Ovary (tissue), 9 donors: Measurements from ENCODE around the gene TMPRSS5. TPM values are rescaled to one million over a fixed set of nuclear protein-coding genes. Genes with fewer than 3 reads are reported as not detected.

Experiments used
- DNase-seq, 5 donors: peaks; one replicate each; pipeline ENCODE4 v3.0.0-alpha.2; 2019 to 2020
- H3K27ac ChIP-seq, 2 donors: fragments of 200-600 bp; one replicate each; pipeline versions ENCODE4 v1.5.1 to v1.8.0; 2019 to 2022
- H3K27me3 ChIP-seq: fragments of 200-600 bp; one replicate; pipeline ENCODE4 v1.8.0; 2022
- H3K36me3 ChIP-seq: fragments of 200-600 bp; sonication (generic); one replicate; pipeline ENCODE4 v1.5.1; 2019
- H3K4me1 ChIP-seq: one replicate; pipeline ENCODE4 v1.8.1; 2013; ENCODE audit warnings: mild to moderate bottlenecking, moderate library complexity; ENCODE audit not compliant: insufficient read depth
- H3K4me3 ChIP-seq: fragments of 200-600 bp; sonication (generic); one replicate; pipeline ENCODE4 v1.5.1; 2017
- H3K9me3 ChIP-seq, 2 donors: fragments of 200-600 bp in 1 of 2; sonication (generic) in 1 of 2; one replicate each; pipeline versions ENCODE4 v1.5.1 to v1.8.1; 2013 to 2019; ENCODE audit warnings: mild to moderate bottlenecking in 1 of 2, moderate library complexity in 1 of 2
- EP300 ChIP-seq: sonication (generic); formaldehyde crosslinking; IDR thresholded peaks from one replicate; pipeline ENCODE4 v1.6.1; 2017; ENCODE audit warnings: antibody characterized with exemption
- POLR2A ChIP-seq: fragments of 450-650 bp; IDR thresholded peaks from one replicate; pipeline ENCODE4 v1.6.1; 2017; ENCODE audit warnings: antibody characterized with exemption, mild to moderate bottlenecking, moderate library complexity
- WGBS, 3 donors: extraction: QIAGEN DNeasy Blood & Tissue Kit in 1 of 3; methylation state at CpG; one replicate each; pipeline versions ENCODE4 v1.1.5 to v1.1.7; 2013 to 2017; 5-methylcytosine and 5-hydroxymethylcytosine counted together
- intact Hi-C, 4 donors: fragments of 100-400 bp; cut with DNase I; formaldehyde crosslinking; loops; one replicate each; pipeline versions ENCODE4 v1.11.0 to v1.15.1; 2022 to 2023
- polyA plus RNA-seq, 2 donors: library from polyadenylated mRNA; stranded (reverse); fragments of 200-250 nt in 1 of 2; fragments of 350-450 nt in 1 of 2; fragmentation: Illumina TruSeq in 1 of 2; extraction: RNeasy Lipid Tissue Mini Kit (QIAGEN cat#74804) in 1 of 2; gene quantifications; one replicate each; pipeline ENCODE4 v1.2.3, GENCODE V29; 2013 to 2014
- total RNA-seq, 7 donors: library from RNA; depleted of rRNA in 2 of 7; stranded (reverse); fragments of >200 nt in 2 of 7; fragmentation: NEBNext Ultra II Directional in 3 of 7; extraction: Animal tissue kit (Norgen Biotek cat#: 25700) in 3 of 7; gene quantifications; one replicate each; pipeline versions ENCODE4 v1.1.0 to v1.2.4, GENCODE V29; 2016 to 2023
- TF ChIP-seq, protein P1 (sequence below), 3 donors: fragments of 450-650 bp in 2 of 3; fragments of 200-600 bp in 1 of 3; IDR thresholded peaks; one replicate each; pipeline versions ENCODE4 v1.5.1 to v1.8.0; 2016 to 2022; ENCODE audit warnings: antibody characterized with exemption in 3 of 3, mild to moderate bottlenecking in 1 of 3
- donor health status: DM: no; HTN: no; CAD: no; lungs with moderate emphysema.
- donor health status: DM: no; HTN: no; CAD: no.
- donor health status: Bipolar disorder and iron deficiency.
- donor health status: DM: yes; HTN: yes; CAD: no.
- donor health status: DM: no; HTN: no; CAD: no.
- donor health status: DM: yes; HTN: yes; CAD: no.

Gene TMPRSS5
- total and polyA plus RNA-seq, 9 donors: 0.27 to 1.1 (median 0.76) TPM; not detected in 2

DNA sequence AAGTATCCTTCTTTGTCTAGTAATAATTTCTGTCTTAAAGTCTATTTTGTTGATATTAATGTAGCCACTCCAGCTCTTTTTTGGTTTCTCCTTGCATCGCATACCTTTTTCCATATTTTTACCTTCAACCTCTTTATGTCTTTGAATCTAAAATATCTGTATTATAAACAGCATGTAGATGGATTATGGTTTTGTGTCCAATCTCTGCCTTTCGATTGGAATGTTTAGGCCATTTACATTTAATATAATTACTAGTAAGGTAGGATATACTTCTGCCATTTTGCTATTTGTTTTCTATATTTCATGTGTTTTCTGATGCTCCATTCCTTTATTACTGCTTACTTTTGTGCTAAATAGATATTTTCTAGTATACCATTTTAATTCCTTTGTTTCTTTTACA lies 39.5 kb downstream of the TMPRSS5 start:
- H3K27me3 ChIP-seq: no peaks in the 10 kb centered on the region
- no peak for DNase-seq
- TF ChIP-seq EP300 (no peak), POLR2A (no peak)
- TF ChIP-seq, protein P1, sequence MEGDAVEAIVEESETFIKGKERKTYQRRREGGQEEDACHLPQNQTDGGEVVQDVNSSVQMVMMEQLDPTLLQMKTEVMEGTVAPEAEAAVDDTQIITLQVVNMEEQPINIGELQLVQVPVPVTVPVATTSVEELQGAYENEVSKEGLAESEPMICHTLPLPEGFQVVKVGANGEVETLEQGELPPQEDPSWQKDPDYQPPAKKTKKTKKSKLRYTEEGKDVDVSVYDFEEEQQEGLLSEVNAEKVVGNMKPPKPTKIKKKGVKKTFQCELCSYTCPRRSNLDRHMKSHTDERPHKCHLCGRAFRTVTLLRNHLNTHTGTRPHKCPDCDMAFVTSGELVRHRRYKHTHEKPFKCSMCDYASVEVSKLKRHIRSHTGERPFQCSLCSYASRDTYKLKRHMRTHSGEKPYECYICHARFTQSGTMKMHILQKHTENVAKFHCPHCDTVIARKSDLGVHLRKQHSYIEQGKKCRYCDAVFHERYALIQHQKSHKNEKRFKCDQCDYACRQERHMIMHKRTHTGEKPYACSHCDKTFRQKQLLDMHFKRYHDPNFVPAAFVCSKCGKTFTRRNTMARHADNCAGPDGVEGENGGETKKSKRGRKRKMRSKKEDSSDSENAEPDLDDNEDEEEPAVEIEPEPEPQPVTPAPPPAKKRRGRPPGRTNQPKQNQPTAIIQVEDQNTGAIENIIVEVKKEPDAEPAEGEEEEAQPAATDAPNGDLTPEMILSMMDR (IDR thresholded peaks at IDR 0.05): no peak
- no peak overlapping the region for H3K27ac ChIP-seq
- no peaks in the 10 kb centered on the region for H3K4me1 ChIP-seq
- no peaks in the 10 kb centered on the region for H3K9me3 ChIP-seq
- WGBS, 3 donors: 98 to 99% (median 99%) methylated on average over 2 of the region's 2 CpGs
- intact Hi-C loops: no loop called here
- no peak overlapping the region for H3K4me3 ChIP-seq
- H3K36me3 ChIP-seq: no peaks in the 10 kb centered on the region

DNA sequence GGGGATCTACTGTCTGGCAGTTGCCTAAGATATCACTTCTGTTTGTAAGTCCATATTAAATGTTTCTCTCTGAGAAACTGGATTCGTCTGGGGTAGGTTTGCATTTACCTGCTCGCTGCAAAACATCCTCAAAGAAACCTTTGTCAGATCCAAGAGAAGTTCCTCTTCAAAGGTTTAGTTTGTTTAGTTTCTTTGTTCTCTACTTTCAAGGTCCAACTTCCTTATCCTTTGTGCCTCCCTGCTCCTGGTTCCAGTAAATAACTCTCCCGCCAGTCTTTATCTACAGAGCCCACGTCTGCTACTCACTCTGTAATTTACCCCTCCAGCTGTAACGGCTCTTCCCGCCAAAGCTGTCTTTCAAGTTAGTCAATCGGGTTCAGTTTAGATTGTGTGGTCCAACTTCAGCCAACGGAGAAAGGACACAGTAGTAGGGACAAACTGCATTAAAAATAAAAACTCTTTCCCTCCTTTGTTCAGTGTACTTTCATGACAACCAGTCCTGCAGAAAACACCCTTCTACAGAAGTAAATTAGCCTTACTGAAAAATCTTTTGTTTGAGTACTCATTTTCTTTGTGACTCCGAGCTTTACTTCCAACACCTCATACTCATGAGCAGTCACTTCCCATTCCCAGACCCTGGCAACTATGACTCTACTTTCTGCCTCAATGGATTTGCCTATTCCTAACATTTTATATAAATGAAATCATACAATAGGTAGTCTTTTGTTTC lies 41.0 kb downstream of the TMPRSS5 start:
- 11 to 13% (median 12%) methylated on average over 9 of the region's 9 CpGs for WGBS, 3 donors
- Histone ChIP-seq H3K27ac (no peak overlapping the region), H3K9me3 (no peaks in the 10 kb centered on the region), H3K4me1 (no peaks in the 10 kb centered on the region), H3K27me3 (no peaks in the 10 kb centered on the region), H3K36me3 (no peaks in the 10 kb centered on the region), H3K4me3 (no peak overlapping the region)
- no peak for TF ChIP-seq EP300
- TF ChIP-seq, protein P1 (IDR thresholded peaks at IDR 0.05): no peak
- no peak for TF ChIP-seq POLR2A
- intact Hi-C loops: no loop called here
- DNase-seq: no peak

DNA sequence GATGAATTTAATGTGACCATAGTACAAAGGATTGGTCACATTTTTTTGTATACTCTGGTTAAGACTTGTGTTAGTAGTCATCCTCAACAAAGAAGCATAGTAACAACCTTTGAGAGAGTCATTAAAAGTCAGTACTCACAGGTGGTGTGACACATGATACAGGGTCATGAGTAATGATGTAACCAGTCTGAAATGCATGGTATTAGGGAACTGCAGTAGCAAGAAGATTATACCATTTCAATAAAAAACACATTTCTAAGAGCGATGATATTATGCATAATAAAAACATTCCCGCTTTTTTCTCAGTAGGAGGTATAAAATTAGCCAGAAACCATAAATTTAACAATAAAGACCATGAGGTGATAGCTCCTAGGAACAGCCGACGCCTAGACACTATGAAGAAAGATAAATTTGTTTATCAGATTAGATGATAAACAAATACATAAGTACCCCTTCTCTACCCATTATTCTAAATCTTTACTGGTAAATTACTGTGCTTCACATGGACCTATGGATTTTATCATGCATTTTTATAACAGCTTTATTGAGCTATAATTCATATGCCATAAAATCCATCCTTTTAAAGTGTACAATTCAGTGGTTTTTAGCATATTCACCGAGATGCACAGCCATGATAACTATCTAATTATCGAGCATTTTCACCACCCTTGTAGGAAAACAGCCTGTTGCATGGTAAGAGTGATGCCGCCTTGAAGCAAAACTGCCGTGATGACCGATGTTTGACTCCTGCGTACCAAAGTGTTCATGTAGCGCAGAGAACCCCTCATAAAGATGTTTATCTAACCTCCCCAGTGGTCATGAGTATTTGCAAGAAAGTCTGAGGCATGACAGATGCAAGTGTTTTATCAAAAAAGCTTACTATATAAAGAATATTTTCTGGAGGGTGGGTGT lies 41.8 kb downstream of the TMPRSS5 start:
- WGBS, 3 donors: 28 to 35% (median 30%) methylated on average over 11 of the region's 11 CpGs
- no peaks in the 10 kb centered on the region for H3K27me3 ChIP-seq

DNA sequence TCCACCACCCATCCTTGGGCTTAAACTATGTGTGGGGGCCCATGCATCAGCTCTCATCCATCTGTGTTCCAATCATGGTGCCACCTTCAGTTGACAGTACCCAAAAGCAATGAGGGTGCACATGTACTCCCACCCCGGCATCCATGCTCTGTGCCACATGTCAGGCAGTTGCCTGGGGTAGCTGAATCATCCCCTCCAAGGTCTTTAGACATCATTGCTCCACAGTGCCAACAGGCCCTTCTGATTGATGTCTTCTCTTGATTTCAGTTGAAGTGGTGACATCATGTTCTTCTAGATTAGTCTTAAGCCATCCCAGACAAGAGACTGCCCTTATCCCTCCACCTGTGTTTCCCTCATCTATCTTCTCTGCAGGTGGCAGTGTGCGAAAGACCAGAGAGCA lies 42.5 kb downstream of the TMPRSS5 start:
- no peak overlapping the region for H3K4me3 ChIP-seq
- no peaks in the 10 kb centered on the region for H3K27me3 ChIP-seq
- H3K27ac ChIP-seq: no peak overlapping the region
- no peaks in the 10 kb centered on the region for H3K4me1 ChIP-seq
- no peak for TF ChIP-seq EP300
- TF ChIP-seq, protein P1 (IDR thresholded peaks at IDR 0.05): no peak
- no peak for TF ChIP-seq POLR2A
- no peaks in the 10 kb centered on the region for H3K9me3 ChIP-seq
- intact Hi-C loops: no loop called here
- no peaks in the 10 kb centered on the region for H3K36me3 ChIP-seq
- WGBS, 3 donors: 93 to 99% (median 94%) methylated on average over 2 of the region's 2 CpGs
- no peak for DNase-seq

More for the DNA sequence above, 41.8 kb downstream of the TMPRSS5 start:
- DNase-seq: no peak
- intact Hi-C loops: no loop called here
- no peak overlapping the region for H3K27ac ChIP-seq
- H3K4me3 ChIP-seq: no peak overlapping the region
- H3K36me3 ChIP-seq: no peaks in the 10 kb centered on the region
- H3K9me3 ChIP-seq: no peaks in the 10 kb centered on the region
- no peaks in the 10 kb centered on the region for H3K4me1 ChIP-seq
- TF ChIP-seq POLR2A: no peak
- no peak for TF ChIP-seq EP300
- TF ChIP-seq, protein P1 (IDR thresholded peaks at IDR 0.05): no peak
